Midbrain (tissue), 1 donor: ENCODE results near the gene NFIA.

ENCODE experiments used
- DNase-seq: peaks from one replicate; lab custom pipeline; 2025; lab: John Stamatoyannopoulos, UW

NFIA gene

GRCh38 chr1:61332796-61333195, 250.4 kb downstream of the NFIA start:
- DNase-seq = no peak

- peak; percentile 25 for DNase-seq
These were observed 252.6 kb downstream of the NFIA start for GRCh38 chr1:61334718-61335589.

- DNase-seq = no peak
These were observed 254.7 kb downstream of the NFIA start for GRCh38 chr1:61337037-61337436.

- DNase-seq = no peak
These were observed 255.1 kb downstream of the NFIA start for GRCh38 chr1:61337441-61337951.

GRCh38 chr1:61337981-61338848, 255.9 kb downstream of the NFIA start:
- DNase-seq = peak; percentile 91

GRCh38 chr1:61338899-61339298, 256.5 kb downstream of the NFIA start:
- no peak for DNase-seq

GRCh38 chr1:61341426-61341825, 259.1 kb downstream of the NFIA start:
- no peak for DNase-seq

- no peak for DNase-seq
These were observed 261.5 kb downstream of the NFIA start for GRCh38 chr1:61343734-61344420.

- no peak for DNase-seq
These were observed 262.3 kb downstream of the NFIA start for GRCh38 chr1:61344696-61345095.

GRCh38 chr1:61348025-61348665, 265.8 kb downstream of the NFIA start:
- no peak for DNase-seq

- DNase-seq = no peak
These were observed 270.6 kb downstream of the NFIA start for GRCh38 chr1:61352845-61353435.

- no peak for DNase-seq
These were observed 271.5 kb downstream of the NFIA start for GRCh38 chr1:61353797-61354406.

- DNase-seq = no peak
These were observed 273.7 kb downstream of the NFIA start for GRCh38 chr1:61356016-61356415.

- no peak for DNase-seq
These were observed 274.6 kb downstream of the NFIA start for GRCh38 chr1:61356995-61357394.

- DNase-seq = no peak
These were observed 275.2 kb downstream of the NFIA start for GRCh38 chr1:61357539-61357938.

- no peak for DNase-seq
These were observed 276.6 kb downstream of the NFIA start for GRCh38 chr1:61358770-61359455.

GRCh38 chr1:61361931-61362330, 279.6 kb downstream of the NFIA start:
- DNase-seq = no peak

- DNase-seq = no peak
These were observed 280.0 kb downstream of the NFIA start for GRCh38 chr1:61362351-61362750.

- no peak for DNase-seq
These were observed 286.0 kb downstream of the NFIA start for GRCh38 chr1:61368366-61368765.

GRCh38 chr1:61368876-61369275, 286.5 kb downstream of the NFIA start:
- no peak for DNase-seq
